GM18498 (cell line): ENCODE measurements around the gene SAPCD1.

ENCODE experiments used
- ATAC-seq: cut with Tn5 transposase; IDR thresholded peaks from one replicate; pipeline ENCODE4 v1.9.1; 2021; ENCODE audit warnings: mild to moderate bottlenecking, moderate library complexity; ENCODE audit not compliant: unreplicated experiment

SAPCD1 gene

GRCh38 chr6:31762356-31762755, at the start of gene SAPCD1:
Gene SAPCD1, plus strand, starts transcription at chr6:31762656. Its CDS starts 399 bp downstream, at chr6:31763055.
- ATAC-seq: no peak

GRCh38 chr6:31713465-31713864, 49.0 kb upstream of the SAPCD1 start:
- ATAC-seq: no peak

- no peak for ATAC-seq
These were observed 48.3 kb upstream of the SAPCD1 start for GRCh38 chr6:31713991-31714684.

- no peak for ATAC-seq
These were observed 47.2 kb upstream of the SAPCD1 start, which contains the start of gene LY6G6D for GRCh38 chr6:31715022-31715958. Gene LY6G6D, plus strand, starts transcription at chr6:31715348. Its CDS starts 8 bp downstream, at chr6:31715356.

GRCh38 chr6:31717499-31718222, 44.8 kb upstream of the SAPCD1 start:
- ATAC-seq: no peak

GRCh38 chr6:31718265-31718664, 44.2 kb upstream of the SAPCD1 start:
- ATAC-seq: no peak

- ATAC-seq: no peak
These were observed 43.5 kb upstream of the SAPCD1 start for GRCh38 chr6:31719001-31719400.

- no peak for ATAC-seq
These were observed 42.2 kb upstream of the SAPCD1 start for GRCh38 chr6:31720196-31720770.

- ATAC-seq: no peak
These were observed 41.0 kb upstream of the SAPCD1 start, which contains the start of gene LY6G6C for GRCh38 chr6:31721351-31722020. Gene LY6G6C, minus strand, starts transcription at chr6:31721746. Its CDS starts 67 bp downstream, at chr6:31721679.

- ATAC-seq: no peak
These were observed 40.3 kb upstream of the SAPCD1 start for GRCh38 chr6:31722173-31722572.

GRCh38 chr6:31723245-31723979, 39.0 kb upstream of the SAPCD1 start, which contains the start of gene MPIG6B:
Gene MPIG6B, plus strand, starts transcription at chr6:31723373. Its CDS starts 11 bp downstream, at chr6:31723384.
- no peak for ATAC-seq

- no peak for ATAC-seq
These were observed 38.3 kb upstream of the SAPCD1 start for GRCh38 chr6:31723980-31724691.

- ATAC-seq: no peak
These were observed 36.7 kb upstream of the SAPCD1 start for GRCh38 chr6:31725502-31726350.

GRCh38 chr6:31727034-31727716, 35.3 kb upstream of the SAPCD1 start:
- peak; percentile 49 for ATAC-seq

GRCh38 chr6:31727717-31728671, 34.5 kb upstream of the SAPCD1 start:
- peak; percentile 2 for ATAC-seq
